ENCODE results near the gene NRDE2. TPM values are rescaled to one million over a fixed set of nuclear protein-coding genes. Genes with fewer than 3 reads are reported as not detected.

Gene NRDE2
- total RNA-seq, 4 donors from 2014 or later: 7.8 to 28.0 (median 11.2) TPM

DNA sequence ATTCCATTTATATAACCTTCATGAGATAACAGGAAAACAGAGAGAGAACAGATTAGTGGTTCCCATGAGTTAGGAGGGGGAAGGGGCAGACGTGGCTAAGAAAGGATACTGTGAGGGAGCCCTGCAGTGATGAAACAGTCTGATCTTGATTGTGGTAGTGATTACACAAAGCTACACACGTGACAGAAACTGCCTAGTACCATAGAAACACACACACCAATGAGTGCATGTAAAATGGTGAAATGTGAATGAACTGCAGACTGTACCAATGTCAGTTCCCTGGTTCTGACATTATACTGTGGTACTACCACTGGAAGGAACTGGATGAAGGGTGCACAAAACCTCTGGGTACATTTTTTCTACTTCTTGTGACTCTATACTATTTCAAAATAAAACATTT lies 36.9 kb downstream of the NRDE2 start:
- TF ChIP-seq EP300 (IDR thresholded peaks at IDR 0.05) (no peak), POLR2A (IDR thresholded peaks at IDR 0.05) (no peak), POLR2AphosphoS5 (IDR thresholded peaks at IDR 0.05) (no peak), CTCF (IDR thresholded peaks at IDR 0.05) (no peak)
- no peak overlapping the region for H3K27ac ChIP-seq
- H3K27me3 ChIP-seq: no peaks in the 10 kb centered on the region
- 50 to 60% methylated on average over 1 to 2 of the region's 2 CpGs for WGBS, 2 donors (ENCODE audit: low coverage in 1 of 2)
- H3K36me3 ChIP-seq: peaks cover 0 to 85% of the 10 kb centered on the region in 2 donors
- no peak for ATAC-seq
- H3K4me3 ChIP-seq: no peak overlapping the region
- peaks cover 0 to 22% (median 0%) of the 10 kb centered on the region in 3 donors for H3K4me1 ChIP-seq
- H3K9me3 ChIP-seq: no peaks in the 10 kb centered on the region

GRCh38 chr14:90293766-90294730 lies 37.7 kb downstream of the NRDE2 start:
- H3K36me3 ChIP-seq: peaks cover 0 to 88% of the 10 kb centered on the region in 2 donors

DNA sequence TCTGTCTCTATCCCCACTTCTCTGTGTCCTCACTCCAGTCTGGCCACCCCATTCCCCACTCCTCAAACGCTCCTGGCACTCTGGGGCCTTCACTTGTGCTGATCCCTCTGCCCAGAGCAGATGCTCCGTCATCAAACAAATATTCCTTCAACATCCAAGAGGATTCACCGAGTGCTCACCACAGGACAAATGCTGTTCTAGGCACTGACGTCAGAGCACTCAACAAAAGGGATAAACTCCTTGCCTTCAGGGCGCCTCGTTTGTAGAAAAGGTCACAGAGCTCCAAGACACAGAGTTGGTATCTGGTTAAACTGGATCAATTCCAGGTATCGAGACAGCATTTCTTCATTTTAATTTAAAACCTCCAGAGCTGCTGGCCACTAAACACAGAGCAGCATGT lies 40.0 kb downstream of the NRDE2 start:
- no peak for ATAC-seq
- TF ChIP-seq EP300 (IDR thresholded peaks at IDR 0.05): no peak
- TF ChIP-seq POLR2AphosphoS5 (IDR thresholded peaks at IDR 0.05): no peak
- TF ChIP-seq POLR2A (IDR thresholded peaks at IDR 0.05): no peak
- no peak for TF ChIP-seq CTCF (IDR thresholded peaks at IDR 0.05)
- Histone ChIP-seq H3K27me3 (no peaks in the 10 kb centered on the region), H3K4me1 (peaks cover 0 to 28% (median 0%) of the 10 kb centered on the region in 3 donors), H3K4me3 (no peak overlapping the region), H3K36me3 (peaks cover 0 to 92% of the 10 kb centered on the region in 2 donors), H3K27ac (no peak overlapping the region), H3K9me3 (no peaks in the 10 kb centered on the region)
- WGBS, 2 donors (ENCODE audit: low coverage in 1 of 2): 81% methylated on average over 5 of the region's 7 CpGs

More at GRCh38 chr14:90293766-90294730, 37.7 kb downstream of the NRDE2 start:
- Histone ChIP-seq H3K27me3 (no peaks in the 10 kb centered on the region), H3K4me3 (no peak overlapping the region), H3K27ac (no peak overlapping the region), H3K9me3 (no peaks in the 10 kb centered on the region), H3K4me1 (peaks cover 0 to 20% (median 0%) of the 10 kb centered on the region in 3 donors)
- no peak for TF ChIP-seq CTCF (IDR thresholded peaks at IDR 0.05)
- no peak for TF ChIP-seq POLR2AphosphoS5 (IDR thresholded peaks at IDR 0.05)
- no peak for TF ChIP-seq POLR2A (IDR thresholded peaks at IDR 0.05)
- no peak for TF ChIP-seq EP300 (IDR thresholded peaks at IDR 0.05)
- 87 to 88% methylated on average over 5 to 9 of the region's 11 CpGs for WGBS, 2 donors (ENCODE audit: low coverage in 1 of 2)
- ATAC-seq: no peak

- Histone ChIP-seq H3K27ac (no peak overlapping the region), H3K36me3 (peaks cover 0 to 92% of the 10 kb centered on the region in 2 donors), H3K9me3 (no peaks in the 10 kb centered on the region), H3K4me3 (no peak overlapping the region), H3K4me1 (peaks cover 0 to 19% (median 0%) of the 10 kb centered on the region in 3 donors), H3K27me3 (no peaks in the 10 kb centered on the region)
- no peak for TF ChIP-seq POLR2AphosphoS5 (IDR thresholded peaks at IDR 0.05)
- no peak for TF ChIP-seq POLR2A (IDR thresholded peaks at IDR 0.05)
- no peak for TF ChIP-seq EP300 (IDR thresholded peaks at IDR 0.05)
- TF ChIP-seq CTCF (IDR thresholded peaks at IDR 0.05): no peak
- 88 to 94% methylated on average over 4 to 6 of the region's 6 CpGs for WGBS, 2 donors (ENCODE audit: low coverage in 1 of 2)
- ATAC-seq: no peak
Observed at GRCh38 chr14:90290337-90291011, 41.3 kb downstream of the NRDE2 start.

Measured in gastroesophageal sphincter (tissue), 4 donors.